ENCODE measurements around the gene MEG3. TPM values are rescaled to one million over a fixed set of nuclear protein-coding genes. Genes with fewer than 3 reads are reported as not detected.

The MEG3 gene
- total and polyA plus RNA-seq, 2 of the 4 experiments (the other 2 are of a cell fraction) = 31.5 to 556 TPM

DNA sequence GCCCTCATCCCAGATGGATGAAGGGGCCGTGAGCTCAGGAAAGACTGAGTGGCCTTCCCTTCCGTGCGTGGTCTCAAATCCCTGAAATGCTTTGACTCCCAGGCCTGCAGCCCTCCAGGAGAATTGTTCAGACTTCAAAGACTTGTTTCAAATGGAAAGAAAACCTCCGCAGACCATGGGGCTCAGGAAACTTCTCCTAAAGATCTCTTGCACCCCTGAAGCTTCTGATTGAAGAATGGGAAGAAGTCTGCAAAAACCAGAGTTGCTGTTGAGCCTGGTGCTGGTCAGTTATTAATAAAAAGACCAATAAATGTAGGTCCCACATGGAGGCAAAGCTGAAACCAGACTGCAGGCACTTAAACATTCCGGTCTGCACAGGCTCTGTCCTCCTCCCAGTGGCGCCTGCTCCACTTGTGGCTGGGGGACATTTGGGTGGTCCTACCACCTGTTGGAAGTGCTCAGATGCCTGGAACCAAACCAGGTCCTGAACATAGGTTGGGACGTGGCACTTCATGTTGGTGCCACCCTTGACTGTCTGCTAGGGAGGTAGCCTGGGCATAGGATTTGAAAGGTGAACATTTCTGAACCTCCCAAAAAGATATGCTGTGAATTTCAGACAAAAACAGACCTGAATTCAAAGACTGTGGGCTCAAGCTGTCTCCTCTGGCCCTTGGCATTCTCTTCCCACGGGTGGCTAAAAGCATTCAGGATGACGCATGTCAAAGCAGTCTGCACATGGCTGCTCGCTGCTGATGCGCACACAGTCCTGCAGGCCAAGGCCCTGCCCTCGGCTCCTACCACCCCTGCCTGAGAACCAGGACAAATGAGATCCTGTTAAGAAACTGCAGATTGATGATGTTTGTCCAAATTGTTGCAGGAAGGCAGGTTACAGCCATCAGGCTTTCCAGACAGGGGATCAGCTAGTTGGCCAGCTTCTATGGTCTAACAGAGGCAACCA lies 36.2 kb upstream of the MEG3 start:
- no peak overlapping the region for H2BK20ac ChIP-seq (ENCODE audit: low read depth, low read length)
- no peaks in the 10 kb centered on the region for H4K20me1 ChIP-seq (ENCODE audit: insufficient read depth, low read length)
- no peak overlapping the region for H3K14ac ChIP-seq (replicated peaks; ENCODE audit: low read depth, low read length)
- H3K27me3 ChIP-seq (ENCODE audit: control insufficient read depth, insufficient read depth, low read length) = peaks cover 50% of the 10 kb centered on the region
- no peak overlapping the region for H3K56ac ChIP-seq (ENCODE audit: extremely low read depth, insufficient read depth, low read length)
- no peak overlapping the region for H4K91ac ChIP-seq (ENCODE audit: insufficient read depth, low read depth, low read length)
- no peak overlapping the region for H4K5ac ChIP-seq (ENCODE audit: low read depth, low read length)
- ATAC-seq (ENCODE audit: low read depth) (no peak), DNase-seq (no peak)
- ChIA-PET POLR2A (ENCODE audit: unreplicated experiment) (interaction anchor here (0.6 kb wide), 1 partner anchor 24 kb away, joined by 3 read pairs; no protein-coding TSS in a partner anchor), CTCF (interaction anchor here (1.1 kb wide), 1 partner anchor 406 kb away, joined by 3 read pairs; no protein-coding TSS in a partner anchor)
- intact Hi-C loops (cut with micrococcal nuclease) (no loop called here), in situ Hi-C loops (cut with MboI; ENCODE audit: low sequenced_read_pairs) (no loop called here), dilution Hi-C loops (cut with HindIII; ENCODE audit: low sequenced_read_pairs, unreplicated experiment) (no loop called here)
- BruUV-seq (replicated peaks) = no TSS peak
- no peaks in the 10 kb centered on the region for H3K79me1 ChIP-seq (ENCODE audit: low read depth in 1 of 2, low read length in 2 of 2)
- no peak overlapping the region for H2BK15ac ChIP-seq (ENCODE audit: low read depth, low read length)
- no peak overlapping the region for H4K8ac ChIP-seq (ENCODE audit: low read depth in 2 of 2, low read length in 2 of 2)
- H2BK5ac ChIP-seq (ENCODE audit: low read depth, low read length, poor library complexity, severe bottlenecking) = no peak overlapping the region
- no peak overlapping the region for H2BK120ac ChIP-seq (ENCODE audit: low read depth, low read length)
- 81% methylated on average over 5 of the region's 12 CpGs; no CpG with 5 or more reads in 1 of the 2 experiments for WGBS, 2 experiments (ENCODE audit: extremely low coverage in 2 of 2, insufficient read length in 1 of 2)
- no peaks in the 10 kb centered on the region for H3K9me3 ChIP-seq (ENCODE audit: control insufficient read depth, insufficient read depth, low read length)
- H3K9ac ChIP-seq (ENCODE audit: low read depth, low read length) = no peak overlapping the region
- H3K4me2 ChIP-seq (ENCODE audit: low read depth, low read length) = no peak overlapping the region
- H2AK9ac ChIP-seq (replicated peaks; ENCODE audit: low read depth, low read length, poor library complexity) = peak overlapping the region; percentile 37
- H3K4me1 ChIP-seq (ENCODE audit: control insufficient read depth, insufficient read depth, low read length) = no peaks in the 10 kb centered on the region
- no peaks in the 10 kb centered on the region for H3K9me1 ChIP-seq (ENCODE audit: insufficient read depth, low read length)
- no peak overlapping the region for H2AK5ac ChIP-seq (ENCODE audit: low read depth, low read length)
- no peaks in the 10 kb centered on the region for H3K36me3 ChIP-seq (ENCODE audit: control insufficient read depth, insufficient read depth, low read length)
- H3K27ac ChIP-seq (ENCODE audit: insufficient read depth, low read length) = no peak overlapping the region
- no peak overlapping the region for H3K18ac ChIP-seq (ENCODE audit: low read depth, low read length)
- no peak overlapping the region for H3K23ac ChIP-seq (ENCODE audit: low read depth, low read length)
- no peak overlapping the region for H3K4ac ChIP-seq (ENCODE audit: low read depth, low read length)
- no peak overlapping the region for H3K4me3 ChIP-seq (ENCODE audit: insufficient read depth, low read depth, low read length)
- peak overlapping the region; percentile 8 for H2AFZ ChIP-seq (replicated peaks; ENCODE audit: low read length, poor library complexity)
- TF ChIP-seq FOS (IDR thresholded peaks at IDR 0.05; ENCODE audit: low read depth, low read length) = no peak
- no peak for TF ChIP-seq RCOR1 (IDR thresholded peaks at IDR 0.05; ENCODE audit: insufficient replicate concordance, low read length)
- TF ChIP-seq CEBPB (IDR thresholded peaks at IDR 0.05; ENCODE audit: low read depth, low read length) = no peak
- no peak for TF ChIP-seq SMC3 (IDR thresholded peaks at IDR 0.05; ENCODE audit: low read depth, low read length)
- TF ChIP-seq RFX5 (IDR thresholded peaks at IDR 0.05; ENCODE audit: low read depth, low read length) = no peak
- TF ChIP-seq, protein P1, sequence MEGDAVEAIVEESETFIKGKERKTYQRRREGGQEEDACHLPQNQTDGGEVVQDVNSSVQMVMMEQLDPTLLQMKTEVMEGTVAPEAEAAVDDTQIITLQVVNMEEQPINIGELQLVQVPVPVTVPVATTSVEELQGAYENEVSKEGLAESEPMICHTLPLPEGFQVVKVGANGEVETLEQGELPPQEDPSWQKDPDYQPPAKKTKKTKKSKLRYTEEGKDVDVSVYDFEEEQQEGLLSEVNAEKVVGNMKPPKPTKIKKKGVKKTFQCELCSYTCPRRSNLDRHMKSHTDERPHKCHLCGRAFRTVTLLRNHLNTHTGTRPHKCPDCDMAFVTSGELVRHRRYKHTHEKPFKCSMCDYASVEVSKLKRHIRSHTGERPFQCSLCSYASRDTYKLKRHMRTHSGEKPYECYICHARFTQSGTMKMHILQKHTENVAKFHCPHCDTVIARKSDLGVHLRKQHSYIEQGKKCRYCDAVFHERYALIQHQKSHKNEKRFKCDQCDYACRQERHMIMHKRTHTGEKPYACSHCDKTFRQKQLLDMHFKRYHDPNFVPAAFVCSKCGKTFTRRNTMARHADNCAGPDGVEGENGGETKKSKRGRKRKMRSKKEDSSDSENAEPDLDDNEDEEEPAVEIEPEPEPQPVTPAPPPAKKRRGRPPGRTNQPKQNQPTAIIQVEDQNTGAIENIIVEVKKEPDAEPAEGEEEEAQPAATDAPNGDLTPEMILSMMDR (conservative IDR thresholded peaks at IDR 0.05; ENCODE audit: low read depth, low read length) = no peak
- no peak for TF ChIP-seq MAZ (IDR thresholded peaks at IDR 0.05; ENCODE audit: borderline replicate concordance, low read depth, low read length)
- TF ChIP-seq CHD1 (IDR thresholded peaks at IDR 0.05; ENCODE audit: low read depth, low read length) = no peak
- TF ChIP-seq POLR2A (IDR thresholded peaks at IDR 0.05; ENCODE audit: low read depth, low read length) = no peak
- no peak for TF ChIP-seq BHLHE40 (IDR thresholded peaks at IDR 0.05; ENCODE audit: low read depth, low read length)
- TF ChIP-seq MAFK (IDR thresholded peaks at IDR 0.05; ENCODE audit: low read depth, low read length) = no peak
- TF ChIP-seq MXI1 (IDR thresholded peaks at IDR 0.05; ENCODE audit: borderline replicate concordance, low read depth, low read length) = no peak
- no peak for TF ChIP-seq ELK1 (IDR thresholded peaks at IDR 0.05; ENCODE audit: borderline replicate concordance, low read depth, low read length)
- TF ChIP-seq NFE2L2 (IDR thresholded peaks at IDR 0.05; ENCODE audit: low read depth, low read length) = no peak
- no peak for TF ChIP-seq RAD21 (IDR thresholded peaks at IDR 0.05; ENCODE audit: low read length)
